ENCODE results near the gene ACTG2. TPM values are rescaled to one million over a fixed set of nuclear protein-coding genes. Genes with fewer than 3 reads are reported as not detected.
"Not testable (repeated sequence)": the region's sequence is repeated elsewhere in the genome, so short reads cannot be mapped to it uniquely, and the experiment has no call there.

The ACTG2 gene
- polyA plus RNA-seq, 1 donor, result 5.3 TPM

DNA sequence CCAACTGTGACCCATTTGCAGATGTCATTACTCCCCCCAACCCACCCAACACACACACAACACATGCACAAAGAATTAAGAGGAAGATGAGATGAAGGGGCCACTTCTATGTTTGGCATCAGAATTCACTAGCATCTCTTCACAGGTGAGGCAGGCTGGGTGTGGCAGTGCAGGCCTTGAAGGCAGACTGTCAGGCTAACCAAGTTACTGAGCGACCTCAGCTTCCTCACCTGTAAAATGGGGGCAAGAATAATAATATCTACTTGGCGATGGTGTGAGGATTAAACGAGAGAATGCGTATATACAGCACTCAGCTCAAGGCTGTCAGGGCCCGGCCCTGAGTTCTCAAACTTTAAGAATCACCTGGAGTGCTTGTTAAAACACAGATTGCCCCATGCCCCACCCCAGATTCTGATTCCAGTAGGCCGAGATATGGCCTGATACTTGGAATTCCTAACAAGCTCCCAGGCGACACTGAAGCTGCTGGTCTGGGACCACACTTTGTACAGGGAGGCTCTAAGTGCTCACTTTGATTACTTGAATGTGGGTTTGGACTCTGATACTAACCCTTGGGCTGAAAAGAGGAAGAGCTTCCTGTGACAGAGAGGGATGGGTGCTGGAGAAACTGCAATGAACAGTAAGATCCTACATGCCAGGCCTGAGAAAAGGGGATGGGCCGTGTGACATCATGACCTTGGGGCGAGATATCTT is 1.1 kb downstream of the ACTG2 start:
- no peak for DNase-seq

GRCh38 chr2:73894475-73894850 is 1.7 kb downstream of the ACTG2 start:
- no peak for DNase-seq

GRCh38 chr2:73894877-73895276 is 2.1 kb downstream of the ACTG2 start:
- no peak for DNase-seq

GRCh38 chr2:73895473-73895872 is 2.7 kb downstream of the ACTG2 start:
- no peak for DNase-seq

GRCh38 chr2:73896362-73897239 is 3.8 kb downstream of the ACTG2 start:
- no peak for DNase-seq

DNA sequence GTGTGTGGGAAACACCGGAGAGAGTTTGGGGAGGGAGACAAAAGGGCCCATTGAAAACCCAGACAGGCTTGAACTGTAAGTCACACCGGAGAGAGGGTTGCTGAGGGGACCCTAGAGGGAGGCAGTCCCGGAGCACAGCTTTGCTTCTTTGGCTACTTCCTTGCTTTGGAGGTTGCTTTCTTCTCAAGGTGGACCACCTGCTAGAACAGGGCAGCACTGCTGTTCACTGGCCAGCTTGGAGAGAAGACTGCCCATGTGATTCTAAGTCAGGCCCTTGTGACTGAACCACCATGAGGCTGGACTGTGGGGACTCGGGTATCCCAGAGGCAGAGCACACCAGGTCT is 4.4 kb downstream of the ACTG2 start:
- DNase-seq, result no peak

GRCh38 chr2:73897934-73898333 is 5.1 kb downstream of the ACTG2 start:
- DNase-seq, result no peak

- no peak for DNase-seq
These were observed 7.1 kb downstream of the ACTG2 start for GRCh38 chr2:73899801-73900336.

DNA sequence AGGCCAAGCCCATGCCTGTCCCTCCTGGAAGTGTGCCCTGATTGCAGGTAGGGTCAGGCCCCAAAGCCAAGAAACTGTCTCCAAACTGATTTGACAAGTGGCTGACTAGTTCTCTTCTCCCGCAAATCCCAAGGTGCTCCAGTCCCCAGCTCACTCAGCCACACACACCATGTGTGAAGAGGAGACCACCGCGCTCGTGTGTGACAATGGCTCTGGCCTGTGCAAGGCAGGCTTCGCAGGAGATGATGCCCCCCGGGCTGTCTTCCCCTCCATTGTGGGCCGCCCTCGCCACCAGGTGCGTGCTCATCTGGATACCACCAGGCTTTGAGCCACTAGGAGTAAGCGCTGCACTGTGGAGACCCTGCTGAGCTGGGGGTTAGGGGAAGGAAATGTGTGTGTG is 8.3 kb downstream of the ACTG2 start:
- no peak for DNase-seq

DNA sequence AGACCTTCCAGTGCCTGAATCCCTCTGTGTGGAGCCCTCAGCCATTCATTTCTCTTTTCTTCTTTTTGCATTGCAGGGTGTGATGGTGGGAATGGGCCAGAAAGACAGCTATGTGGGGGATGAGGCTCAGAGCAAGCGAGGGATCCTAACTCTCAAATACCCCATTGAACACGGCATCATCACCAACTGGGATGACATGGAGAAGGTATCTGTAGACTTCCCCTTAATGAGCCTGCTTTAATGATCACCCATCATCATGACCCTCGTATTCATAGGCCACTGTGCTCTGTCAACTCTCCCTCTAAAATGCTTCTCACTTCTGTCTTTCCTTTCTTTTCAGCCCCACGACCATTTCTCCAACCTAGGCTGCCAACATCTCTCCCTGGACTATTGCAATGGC is 9.5 kb downstream of the ACTG2 start:
- DNase-seq, result no peak

DNA sequence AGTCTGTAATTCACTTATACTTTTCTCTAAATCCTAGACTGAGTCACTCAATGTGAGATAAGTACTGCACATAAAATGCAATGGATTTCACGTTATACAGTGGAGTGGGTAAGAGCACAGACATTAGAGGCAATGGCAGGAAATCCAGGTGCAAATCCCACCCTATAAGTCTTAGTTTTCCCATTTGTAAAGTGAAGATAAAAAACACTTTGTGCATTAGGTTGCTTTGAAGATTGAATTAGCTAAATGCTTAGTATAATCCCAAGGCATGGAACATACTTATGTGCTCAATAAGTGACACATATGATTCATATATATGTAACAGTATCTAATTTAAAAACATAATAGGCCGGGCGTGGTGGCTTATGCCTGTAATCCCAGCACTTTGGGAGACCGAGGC is 10.5 kb downstream of the ACTG2 start:
- DNase-seq, result no peak

- not testable (repeated sequence) for DNase-seq
These were observed 11.3 kb downstream of the ACTG2 start for GRCh38 chr2:73903949-73904613.

DNA sequence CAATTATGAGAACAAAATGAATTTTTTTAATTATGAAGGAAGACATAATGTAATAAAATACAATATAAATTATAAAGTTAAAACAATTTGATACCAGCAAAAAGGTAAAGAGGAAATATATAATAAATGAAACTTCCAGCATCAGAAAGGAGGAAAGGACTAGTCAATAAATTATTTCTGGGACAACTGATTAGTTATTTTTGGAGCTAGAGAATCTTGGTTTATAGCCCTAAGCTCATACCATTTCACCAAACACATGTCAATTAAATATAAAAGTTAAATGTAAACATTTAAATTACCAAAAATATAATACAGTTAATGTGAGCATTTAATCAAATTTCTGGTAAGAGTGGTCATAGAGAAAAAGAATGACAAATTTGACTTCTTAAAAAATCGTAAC is 12.1 kb downstream of the ACTG2 start:
- DNase-seq, result no peak

GRCh38 chr2:73906847-73907505 is 14.2 kb downstream of the ACTG2 start:
- no peak for DNase-seq

- DNase-seq, result no peak
These were observed 15.1 kb downstream of the ACTG2 start for GRCh38 chr2:73907840-73908452.

GRCh38 chr2:73908689-73909652 is 16.2 kb downstream of the ACTG2 start:
- no peak for DNase-seq

DNA sequence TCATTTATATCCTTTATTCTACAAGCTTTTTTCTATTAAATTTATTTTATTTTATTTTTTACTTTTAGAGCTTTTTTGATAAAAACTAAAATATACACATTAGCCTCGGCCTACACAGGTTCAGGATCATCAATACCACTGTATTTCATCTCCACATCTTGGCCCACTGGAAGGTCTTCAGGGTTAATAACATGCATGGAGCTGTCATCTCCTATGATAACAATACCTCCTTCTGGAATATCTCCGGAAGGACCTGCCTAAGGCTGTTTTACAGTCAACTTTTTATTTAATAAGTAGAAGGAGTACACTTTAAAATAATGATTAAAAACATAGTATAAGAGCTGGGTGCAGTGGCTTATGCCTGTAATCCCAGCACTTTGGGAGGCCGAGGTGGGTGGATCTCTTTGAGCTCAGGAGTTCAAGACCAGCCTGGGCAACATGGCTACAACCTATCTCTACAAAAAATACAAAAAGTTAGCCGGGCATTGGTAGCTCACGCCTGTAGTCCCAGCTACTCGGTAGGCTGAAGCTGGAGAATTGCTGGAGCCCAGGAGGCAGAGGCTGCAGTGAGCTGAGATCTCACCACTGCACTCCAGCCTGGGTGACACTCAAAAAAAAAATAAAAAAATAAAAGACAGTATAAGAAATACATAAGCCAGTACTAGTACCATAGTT is 18.2 kb downstream of the ACTG2 start:
- no peak for DNase-seq

GRCh38 chr2:73911548-73912208 is 18.9 kb downstream of the ACTG2 start:
- no peak for DNase-seq

DNA sequence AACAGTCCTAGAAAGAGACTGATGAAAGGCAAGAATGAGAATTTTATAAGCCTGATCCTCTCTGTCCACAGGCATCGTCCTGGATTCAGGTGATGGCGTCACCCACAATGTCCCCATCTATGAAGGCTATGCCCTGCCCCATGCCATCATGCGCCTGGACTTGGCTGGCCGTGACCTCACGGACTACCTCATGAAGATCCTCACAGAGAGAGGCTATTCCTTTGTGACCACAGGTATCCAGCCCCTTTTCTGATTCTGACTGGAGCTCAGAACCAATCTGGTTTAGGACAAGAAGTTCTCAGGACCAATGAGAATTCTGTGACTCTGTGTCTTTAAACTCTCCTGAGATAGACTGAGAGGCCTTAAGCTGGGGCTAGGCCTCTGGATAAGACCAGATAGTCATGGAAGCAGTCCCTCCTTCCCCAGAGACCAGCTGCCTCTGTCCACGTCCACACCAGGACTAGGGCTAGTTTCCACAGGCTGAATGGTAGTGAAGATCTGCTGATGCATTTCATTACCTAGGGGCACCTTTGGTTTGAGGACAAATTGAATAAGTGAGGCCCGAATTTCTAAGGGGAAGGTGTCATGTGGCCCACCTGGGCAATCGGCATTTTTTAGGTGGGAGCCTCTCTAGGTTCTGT is 20.7 kb downstream of the ACTG2 start:
- no peak for DNase-seq

Measured in hindlimb muscle (tissue), 1 donor.